CD4-positive, alpha-beta T cell (primary cell): ENCODE measurements around the gene PREP. TPM values are rescaled to one million over a fixed set of nuclear protein-coding genes. Genes with fewer than 3 reads are reported as not detected.

ENCODE experiments used
- ATAC-seq: fragments of 200-7000 bp; cut with Tn5 transposase; one replicate; pipeline ENCODE4 v1.10.0; 2022; ENCODE audit warnings: mild to moderate bottlenecking; ENCODE audit not compliant: poor library complexity
- CTCF ChIA-PET: fragments of 350-600 bp; sonication (Branson Sonifier 250); formaldehyde crosslinking; loops from one replicate; lab custom pipeline; 2021; ENCODE audit warnings: antibody characterized with exemption, inconsistent platforms; lab: Charles Lee
- POLR2A ChIA-PET: fragments of 350-600 bp; sonication (Branson Sonifier 250); formaldehyde crosslinking; loops from one replicate; lab custom pipeline; 2021; ENCODE audit warnings: antibody characterized with exemption, inconsistent platforms; lab: Charles Lee
- DNase-seq, 14 experiments: peaks; one replicate each; pipeline ENCODE4 v3.0.0-alpha.2; 2013 to 2020; ENCODE audit warnings: mixed read lengths in 2 of 14
- H3K27ac ChIP-seq, 2 donors: one replicate each; pipeline versions ENCODE4 v1.5.1 to v1.7.0; 2013; ENCODE audit warnings: low read length in 2 of 2, low read depth in 1 of 2, mild to moderate bottlenecking in 1 of 2
- H3K27me3 ChIP-seq, 2 experiments: 1 replicate in 1 of 2; 2 replicates in 1 of 2; pipeline versions ENCODE4 v1.6.1 to v1.7.0; 2013; ENCODE audit warnings: low read length in 2 of 2, control low read depth in 1 of 2, mild to moderate bottlenecking in 1 of 2, moderate library complexity in 1 of 2; ENCODE audit not compliant: insufficient read depth in 2 of 2, control insufficient read depth in 1 of 2
- H3K36me3 ChIP-seq: one replicate; pipeline ENCODE4 v1.6.1; 2013; ENCODE audit warnings: low read length, control low read depth; ENCODE audit not compliant: insufficient read depth
- H3K4me1 ChIP-seq: one replicate; pipeline ENCODE4 v1.6.1; 2013; ENCODE audit warnings: low read length, control low read depth; ENCODE audit not compliant: insufficient read depth
- H3K4me3 ChIP-seq: one replicate; pipeline ENCODE4 v1.5.1; 2013; ENCODE audit warnings: mild to moderate bottlenecking, low read length, moderate library complexity
- H3K9me3 ChIP-seq, 2 experiments: 1 replicate in 1 of 2; 2 replicates in 1 of 2; pipeline versions ENCODE4 v1.6.1 to v1.7.0; 2013; ENCODE audit warnings: low read length in 2 of 2, mild to moderate bottlenecking in 2 of 2, control low read depth in 1 of 2, moderate library complexity in 1 of 2; ENCODE audit not compliant: control insufficient read depth in 1 of 2, insufficient read depth in 1 of 2
- H3K27ac Mint-ChIP-seq: one replicate; pipeline ENCODE4 v1.8.0; 2020; ENCODE audit warnings: mixed read lengths
- H3K27me3 Mint-ChIP-seq: one replicate; pipeline ENCODE4 v1.8.0; 2021; ENCODE audit warnings: mixed read lengths
- H3K36me3 Mint-ChIP-seq: one replicate; pipeline ENCODE4 v1.8.0; 2021; ENCODE audit warnings: low read depth, mixed read lengths
- H3K4me1 Mint-ChIP-seq: one replicate; pipeline ENCODE4 v1.8.0; 2021; ENCODE audit warnings: low read depth, mixed read lengths
- H3K4me3 Mint-ChIP-seq: one replicate; pipeline ENCODE4 v1.8.0; 2020; ENCODE audit warnings: mild to moderate bottlenecking, mixed read lengths
- H3K9me3 Mint-ChIP-seq: one replicate; pipeline ENCODE4 v1.8.0; 2020; ENCODE audit warnings: mixed read lengths
- intact Hi-C, 2 experiments: fragments of 100-400 bp; cut with DNase I in 1 of 2; cut with micrococcal nuclease in 1 of 2; formaldehyde crosslinking; loops; one replicate each; pipeline versions ENCODE4 v1.15.1 to v1.9.0; 2023 to 2025; cut with DNase I, micrococcal nuclease
- total RNA-seq, 174 experiments: library from RNA in 2 of 174; stranded (reverse) in 2 of 174; gene quantifications; one replicate each; pipeline ENCODE4 v1.2.3 and lab custom pipeline; 2021 to 2026
- TF ChIP-seq, protein P1 (sequence below): fragments of 200-600 bp; IDR thresholded peaks from one replicate; pipeline ENCODE4 v1.8.0; 2022; ENCODE audit warnings: antibody characterized with exemption, mild to moderate bottlenecking

The PREP gene
- total RNA-seq, 2 experiments from 2014 or later, result 14.9 to 15.6 TPM

DNA sequence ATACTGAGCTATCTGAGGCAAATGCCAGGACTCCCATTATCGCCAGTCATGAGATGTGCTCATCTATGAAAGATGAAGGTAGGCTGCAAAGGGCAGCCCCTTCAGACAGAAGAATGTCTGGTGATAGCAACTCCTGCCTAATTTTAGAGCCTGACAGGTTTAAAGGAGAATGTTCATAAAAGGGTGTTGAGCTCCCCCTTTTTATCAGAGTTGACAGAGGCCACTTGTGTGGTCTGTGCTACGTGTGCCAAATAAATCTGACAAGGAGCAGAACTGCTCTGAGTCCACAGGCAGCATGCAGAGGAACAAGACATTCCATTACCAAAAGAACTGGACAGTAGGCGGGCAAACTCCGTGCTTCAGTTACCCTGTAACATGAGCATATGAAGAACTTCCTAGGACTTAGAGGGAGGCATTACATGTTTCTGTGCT, 101.8 kb downstream of the PREP start:
- CTCF ChIA-PET, result no interaction called here
- H3K4me3 Mint-ChIP-seq, result no peak overlapping the region
- H3K9me3 ChIP-seq, result no peaks in the 10 kb centered on the region
- no peaks in the 10 kb centered on the region for H3K27me3 ChIP-seq
- POLR2A ChIA-PET, result no interaction called here
- no peak overlapping the region for H3K27ac Mint-ChIP-seq
- no peaks in the 10 kb centered on the region for H3K4me1 Mint-ChIP-seq
- H3K4me3 ChIP-seq, result no peak overlapping the region
- H3K9me3 Mint-ChIP-seq, result no peaks in the 10 kb centered on the region
- ATAC-seq (no peak), DNase-seq (no peak)
- TF ChIP-seq, protein P1, sequence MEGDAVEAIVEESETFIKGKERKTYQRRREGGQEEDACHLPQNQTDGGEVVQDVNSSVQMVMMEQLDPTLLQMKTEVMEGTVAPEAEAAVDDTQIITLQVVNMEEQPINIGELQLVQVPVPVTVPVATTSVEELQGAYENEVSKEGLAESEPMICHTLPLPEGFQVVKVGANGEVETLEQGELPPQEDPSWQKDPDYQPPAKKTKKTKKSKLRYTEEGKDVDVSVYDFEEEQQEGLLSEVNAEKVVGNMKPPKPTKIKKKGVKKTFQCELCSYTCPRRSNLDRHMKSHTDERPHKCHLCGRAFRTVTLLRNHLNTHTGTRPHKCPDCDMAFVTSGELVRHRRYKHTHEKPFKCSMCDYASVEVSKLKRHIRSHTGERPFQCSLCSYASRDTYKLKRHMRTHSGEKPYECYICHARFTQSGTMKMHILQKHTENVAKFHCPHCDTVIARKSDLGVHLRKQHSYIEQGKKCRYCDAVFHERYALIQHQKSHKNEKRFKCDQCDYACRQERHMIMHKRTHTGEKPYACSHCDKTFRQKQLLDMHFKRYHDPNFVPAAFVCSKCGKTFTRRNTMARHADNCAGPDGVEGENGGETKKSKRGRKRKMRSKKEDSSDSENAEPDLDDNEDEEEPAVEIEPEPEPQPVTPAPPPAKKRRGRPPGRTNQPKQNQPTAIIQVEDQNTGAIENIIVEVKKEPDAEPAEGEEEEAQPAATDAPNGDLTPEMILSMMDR, result no peak
- H3K27ac ChIP-seq, result no peak overlapping the region
- intact Hi-C loops, result no loop called here
- H3K36me3 Mint-ChIP-seq, result peaks cover 70% of the 10 kb centered on the region
- H3K4me1 ChIP-seq, result no peaks in the 10 kb centered on the region
- H3K36me3 ChIP-seq, result peaks cover 19% of the 10 kb centered on the region
- H3K27me3 Mint-ChIP-seq, result no peaks in the 10 kb centered on the region

DNA sequence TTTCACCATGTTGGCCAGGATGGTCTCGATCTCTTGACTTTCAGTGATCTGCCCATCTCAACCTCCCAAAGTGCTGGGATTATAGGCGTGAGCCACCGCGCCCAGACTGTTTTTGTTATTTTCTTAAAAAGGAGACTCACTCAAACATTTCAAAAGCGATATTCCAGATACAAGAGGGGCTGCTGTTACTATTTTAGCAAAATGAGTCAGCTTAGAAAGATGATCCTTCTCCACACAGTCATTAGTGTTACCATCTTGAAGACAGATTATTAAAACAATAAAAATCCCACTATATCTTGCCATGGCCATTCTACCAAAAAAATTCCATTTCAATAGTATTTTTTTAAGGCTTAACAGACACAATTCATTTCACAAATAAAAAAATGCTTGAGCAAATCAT, 102.8 kb downstream of the PREP start:
- no peaks in the 10 kb centered on the region for H3K4me1 Mint-ChIP-seq

DNA sequence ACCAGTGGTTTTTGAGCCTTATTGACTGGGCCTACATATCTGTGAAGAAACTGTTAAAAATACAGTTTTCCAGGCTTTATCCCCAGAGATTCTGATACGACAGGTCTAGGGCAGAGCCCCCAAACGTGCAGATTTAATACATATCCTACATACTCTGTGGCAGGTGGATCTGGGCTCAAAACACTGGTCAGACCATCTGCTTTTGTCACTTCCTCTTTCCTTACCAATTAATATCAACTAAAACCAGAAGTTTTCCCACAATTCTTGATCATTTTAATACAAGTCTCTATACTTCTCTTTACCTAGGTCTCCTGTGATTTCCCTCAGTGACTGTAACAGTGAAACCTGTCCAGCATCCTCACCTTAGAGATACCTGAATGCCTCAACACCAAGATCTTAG, 108.8 kb downstream of the PREP start:
- no peak for ATAC-seq
- intact Hi-C loops, result no loop called here
- Histone ChIP-seq H3K27ac (no peak overlapping the region), H3K9me3 (no peaks in the 10 kb centered on the region), H3K27me3 (no peaks in the 10 kb centered on the region), H3K4me3 (no peak overlapping the region), H3K4me1 (no peaks in the 10 kb centered on the region), H3K36me3 (peaks cover 11% of the 10 kb centered on the region)
- H3K27ac Mint-ChIP-seq, result no peak overlapping the region
- H3K4me3 Mint-ChIP-seq, result no peak overlapping the region
- ChIA-PET CTCF (no interaction called here), POLR2A (no interaction called here)
- no peak for DNase-seq
- H3K36me3 Mint-ChIP-seq, result peaks cover 49% of the 10 kb centered on the region
- TF ChIP-seq, protein P1, result no peak
- no peaks in the 10 kb centered on the region for H3K27me3 Mint-ChIP-seq
- no peaks in the 10 kb centered on the region for H3K9me3 Mint-ChIP-seq
- peaks cover 8% of the 10 kb centered on the region for H3K4me1 Mint-ChIP-seq

More for the DNA sequence above, 102.8 kb downstream of the PREP start:
- TF ChIP-seq, protein P1, result no peak
- Mint-ChIP-seq H3K27me3 (no peaks in the 10 kb centered on the region), H3K27ac (no peak overlapping the region), H3K9me3 (no peaks in the 10 kb centered on the region), H3K36me3 (peaks cover 64% of the 10 kb centered on the region), H3K4me3 (no peak overlapping the region)
- POLR2A ChIA-PET, result no interaction called here
- H3K9me3 ChIP-seq, result no peaks in the 10 kb centered on the region
- no peaks in the 10 kb centered on the region for H3K27me3 ChIP-seq
- CTCF ChIA-PET, result interaction anchor here (0.6 kb wide), 1 partner anchor 229 kb away, joined by 3 read pairs; no protein-coding TSS in a partner anchor
- no peak for ATAC-seq
- intact Hi-C loops, result no loop called here
- H3K4me3 ChIP-seq, result no peak overlapping the region
- no peak for DNase-seq
- H3K36me3 ChIP-seq, result peaks cover 19% of the 10 kb centered on the region
- H3K4me1 ChIP-seq, result no peaks in the 10 kb centered on the region
- H3K27ac ChIP-seq, result no peak overlapping the region
